Stimulated activated CD4-positive, alpha-beta T cell treated with anti-CD3 and anti-CD28 coated beads, Interleukin-12 subunit alpha, Interleukin-12 subunit beta, amount 100 ng/mL, for 24 hours (primary cell): ENCODE measurements around the gene ANKRD13B.

ENCODE experiments used
- DNase-seq, 2 experiments: peaks; one replicate each; pipeline ENCODE4 v3.0.0-alpha.2; 2020; ENCODE audit warnings: low read depth in 2 of 2

ANKRD13B gene

DNA sequence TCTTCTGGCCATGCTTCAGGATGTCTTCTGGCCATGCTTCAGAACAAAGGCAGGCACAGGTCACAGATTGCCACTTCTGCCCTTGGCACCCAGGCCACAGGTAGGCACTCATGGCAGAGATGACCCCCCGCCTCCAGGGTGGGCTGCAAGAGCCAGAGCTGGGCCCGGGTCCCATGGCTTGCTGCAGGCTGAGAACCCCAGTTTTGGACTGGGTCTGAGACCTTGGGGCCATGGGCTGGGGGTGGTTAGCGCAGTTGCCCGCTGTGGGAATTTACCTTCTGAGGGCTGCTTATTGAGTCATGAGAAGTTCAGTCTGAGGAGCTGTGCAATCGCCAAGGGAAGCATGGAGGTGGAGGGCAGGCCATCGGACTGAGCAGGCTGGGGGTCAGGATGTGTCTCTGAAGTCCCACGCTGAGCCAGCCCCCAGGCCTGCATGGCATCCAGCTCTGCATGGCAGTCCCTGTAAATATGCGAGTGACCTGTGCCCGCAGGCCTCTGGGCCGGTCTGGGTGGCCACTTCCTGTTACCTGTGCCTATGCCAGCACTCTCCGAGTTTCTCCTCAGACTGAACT lies 1.7 kb downstream of the ANKRD13B start:
- DNase-seq, result no peak

DNA sequence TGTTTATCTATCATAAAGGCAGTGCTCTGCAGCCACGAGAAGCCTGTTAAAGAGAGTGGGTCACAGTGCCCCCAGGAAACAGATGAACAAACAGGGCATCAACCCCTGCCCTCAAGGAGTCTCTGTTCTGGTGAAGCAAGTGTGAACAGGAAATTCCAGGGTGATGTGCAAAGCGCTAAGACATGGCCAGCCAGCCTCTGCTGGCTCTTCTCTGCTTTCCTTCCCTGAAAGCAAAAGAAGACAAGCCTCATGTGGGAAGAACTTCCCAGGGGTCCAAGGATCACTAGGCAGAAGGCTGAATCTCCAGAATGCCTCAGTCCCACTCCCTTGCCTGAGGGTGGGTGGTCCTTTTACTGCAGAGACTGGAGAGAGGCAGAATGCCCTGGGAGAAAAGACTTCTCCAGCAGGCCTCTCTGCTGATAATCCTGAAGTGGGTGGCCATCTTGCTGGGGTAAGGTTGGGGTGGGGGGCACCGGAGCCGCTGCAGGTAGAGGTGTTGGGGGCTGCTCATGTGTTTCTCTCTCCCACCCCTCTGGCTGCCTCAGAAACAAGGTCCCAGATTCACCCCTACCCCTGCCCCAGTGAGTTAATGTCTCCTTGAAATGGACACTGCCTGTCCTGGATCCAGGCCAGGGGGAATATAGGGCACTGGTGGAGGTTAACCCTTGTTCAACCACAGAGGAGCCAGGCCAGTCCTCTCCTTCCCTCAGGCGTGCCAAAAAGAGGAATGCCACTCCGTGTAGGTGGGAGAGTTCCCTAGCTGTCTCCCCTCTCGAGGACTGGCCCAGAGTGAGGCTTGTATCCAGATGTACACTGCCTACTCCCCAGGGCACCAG lies 2.4 kb downstream of the ANKRD13B start:
- DNase-seq, result no peak

DNA sequence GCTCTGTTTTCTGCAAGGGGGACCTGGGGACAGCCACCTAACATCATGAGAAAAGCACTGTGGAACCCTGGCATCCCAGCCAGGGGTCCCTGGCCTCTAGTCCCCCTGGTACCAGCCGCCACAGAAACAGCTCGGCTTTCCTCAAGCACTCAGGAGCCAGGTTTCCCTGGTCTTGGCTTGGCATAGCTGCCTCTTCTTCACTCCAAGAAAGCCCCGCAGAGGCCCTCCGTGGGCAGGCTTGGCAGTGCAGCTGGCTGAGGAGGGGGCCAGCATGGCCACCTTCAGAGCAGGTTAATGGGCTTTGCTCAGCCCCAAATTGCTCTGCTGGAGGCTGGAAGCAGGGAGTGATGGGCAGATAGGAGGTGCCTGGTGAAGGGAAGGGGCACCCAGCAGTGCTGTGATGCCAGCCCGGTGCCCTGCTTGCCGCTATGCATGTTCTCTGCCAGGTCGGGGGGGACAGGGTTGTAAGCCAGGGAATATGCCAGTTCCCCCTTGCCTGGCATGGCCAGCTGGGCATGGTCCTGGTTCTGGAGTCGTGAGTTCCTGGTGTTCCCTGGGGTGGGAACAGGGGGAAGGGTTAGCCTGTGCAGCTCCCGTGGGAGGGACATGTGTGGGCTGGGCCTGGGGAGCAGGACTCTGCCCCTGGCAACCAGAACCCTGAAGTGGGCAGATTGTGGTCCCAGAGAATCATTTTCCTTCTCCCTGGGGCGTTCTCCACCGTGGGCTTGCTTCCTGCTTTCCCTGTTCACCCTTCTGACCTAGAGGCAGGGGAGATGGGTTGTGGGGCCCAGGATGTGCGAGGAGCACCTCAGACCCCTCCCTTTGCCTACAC lies 3.2 kb downstream of the ANKRD13B start:
- no peak for DNase-seq

DNA sequence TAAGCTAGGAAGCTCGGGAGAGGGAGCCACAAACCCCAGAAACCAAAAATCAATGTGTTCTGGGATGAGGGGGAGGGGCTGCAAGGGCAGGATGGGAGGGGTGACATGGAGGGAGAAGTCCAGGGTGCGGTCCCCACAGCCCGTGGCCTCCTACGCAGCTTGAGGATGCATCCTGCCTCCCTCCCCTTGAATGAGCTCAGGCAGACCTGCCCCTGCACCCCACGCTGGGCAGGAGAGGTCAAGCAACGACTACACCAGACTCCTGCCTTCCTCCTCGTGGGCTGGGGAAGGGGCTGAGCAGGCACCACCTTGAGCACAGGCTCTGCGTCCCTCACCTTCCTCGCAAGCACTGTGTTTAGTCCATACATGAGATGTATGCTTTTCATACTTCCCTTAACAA lies 3.9 kb downstream of the ANKRD13B start:
- no peak for DNase-seq

DNA sequence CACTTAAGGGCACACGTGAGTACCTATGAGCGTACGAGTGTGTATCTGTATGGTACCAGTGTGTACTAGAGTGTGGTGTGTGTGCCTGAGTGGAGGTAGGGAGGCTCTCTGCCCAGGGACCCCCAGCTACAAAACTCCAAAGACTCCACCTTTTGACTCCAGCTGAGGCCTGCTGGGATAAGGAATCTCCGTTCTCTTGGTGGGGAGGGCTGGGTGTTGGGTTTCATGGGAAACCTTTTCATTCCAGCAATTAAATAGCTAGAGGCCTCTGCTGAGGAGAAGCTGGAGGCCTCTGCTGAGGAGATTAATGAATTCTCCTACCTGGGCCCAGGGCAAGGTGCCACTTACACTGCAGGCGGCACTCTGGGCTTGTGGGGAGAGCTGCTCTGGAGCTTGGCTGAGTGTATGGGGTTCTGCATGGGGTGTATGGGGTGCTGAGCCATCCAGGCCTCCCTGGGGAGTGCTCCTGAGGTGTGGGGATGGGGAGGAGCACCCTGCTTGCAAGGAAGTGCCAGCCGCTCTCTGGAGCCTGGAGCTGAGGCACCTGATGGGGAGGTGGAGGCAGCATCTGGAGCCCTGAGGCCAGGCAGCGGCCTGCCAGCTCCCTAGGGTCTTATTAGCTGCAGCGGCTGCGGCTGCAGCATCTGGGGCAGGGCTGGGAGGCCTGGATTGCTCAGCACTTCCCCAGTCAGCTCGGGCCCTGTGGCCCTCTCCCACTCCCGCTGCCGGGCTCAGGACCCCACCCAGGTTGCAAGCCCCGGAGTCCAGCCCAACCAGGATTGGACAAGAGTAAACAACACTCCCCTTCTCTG lies 4.6 kb downstream of the ANKRD13B start:
- no peak for DNase-seq

DNA sequence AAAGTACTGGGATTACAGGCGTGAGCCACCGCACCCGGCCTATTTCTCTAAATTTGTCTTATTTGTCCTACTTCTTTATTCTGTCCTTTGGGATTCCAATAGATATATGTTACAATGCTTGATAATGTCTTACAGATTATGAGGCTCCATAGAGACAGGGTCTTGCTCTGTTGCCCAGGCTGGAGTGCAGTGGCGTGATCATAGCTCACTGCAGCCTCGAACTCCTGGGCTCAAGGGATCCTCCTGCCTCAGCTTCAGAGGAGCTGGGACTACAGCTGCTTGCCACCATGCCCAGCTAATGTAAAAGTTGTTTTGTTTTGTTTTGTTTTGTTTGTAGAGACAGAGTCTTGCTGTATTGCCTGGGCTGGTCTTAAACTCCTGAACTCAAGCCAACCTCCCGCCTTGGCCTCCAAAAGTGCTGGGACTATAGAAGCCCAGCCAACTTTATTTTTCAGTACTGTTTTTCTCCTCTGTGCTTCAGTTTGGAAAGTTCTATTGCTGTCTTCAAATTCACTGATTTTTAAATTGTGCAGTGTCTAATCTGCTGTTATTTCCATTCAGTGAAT lies 10.3 kb downstream of the ANKRD13B start:
- DNase-seq, result no peak

DNA sequence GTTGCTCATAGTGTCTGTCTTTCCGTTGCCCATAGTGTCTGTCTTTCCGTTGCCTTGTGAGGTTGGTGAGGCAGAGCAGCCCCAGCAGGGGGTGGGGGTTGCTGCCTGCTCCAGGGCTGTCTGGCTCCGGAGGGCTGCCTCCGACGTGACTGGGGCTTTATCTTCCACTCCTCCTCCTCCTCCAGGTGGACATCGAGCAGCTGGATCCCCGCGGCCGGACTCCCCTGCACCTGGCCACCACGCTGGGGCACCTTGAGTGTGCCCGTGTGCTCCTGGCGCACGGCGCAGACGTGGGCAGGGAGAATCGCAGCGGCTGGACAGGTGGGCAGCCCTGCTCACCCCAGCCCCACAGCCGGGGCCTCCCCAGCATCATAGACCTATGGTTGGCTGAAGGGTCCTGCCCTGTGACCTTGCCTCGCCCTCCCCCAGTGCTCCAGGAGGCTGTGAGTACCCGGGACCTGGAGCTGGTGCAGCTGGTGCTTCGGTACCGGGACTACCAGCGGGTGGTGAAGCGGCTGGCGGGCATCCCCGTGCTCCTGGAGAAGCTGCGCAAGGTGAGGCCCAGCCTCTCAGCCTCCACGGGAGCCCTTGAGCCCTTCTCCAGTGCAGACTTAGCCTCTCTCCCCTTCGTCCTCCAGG lies 14.7 kb downstream of the ANKRD13B start:
- no peak for DNase-seq

DNA sequence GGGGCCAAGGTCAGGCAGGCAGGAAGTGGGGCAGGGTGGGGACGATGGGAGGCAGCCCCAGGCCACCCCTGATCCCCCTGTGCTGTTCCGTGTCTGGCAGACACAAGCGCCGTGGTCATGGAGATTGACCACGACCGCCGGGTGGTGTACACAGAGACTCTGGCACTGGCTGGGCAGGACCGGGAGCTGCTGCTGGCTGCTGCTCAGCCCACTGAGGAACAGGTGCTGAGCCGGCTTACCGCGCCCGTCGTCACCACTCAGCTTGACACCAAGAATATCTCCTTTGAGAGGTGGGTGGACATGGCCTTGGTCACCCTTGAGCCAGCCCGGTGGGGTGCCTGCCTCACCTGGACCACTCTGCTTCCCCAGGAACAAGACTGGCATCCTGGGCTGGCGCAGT lies 16.1 kb downstream of the ANKRD13B start:
- DNase-seq, result no peak

DNA sequence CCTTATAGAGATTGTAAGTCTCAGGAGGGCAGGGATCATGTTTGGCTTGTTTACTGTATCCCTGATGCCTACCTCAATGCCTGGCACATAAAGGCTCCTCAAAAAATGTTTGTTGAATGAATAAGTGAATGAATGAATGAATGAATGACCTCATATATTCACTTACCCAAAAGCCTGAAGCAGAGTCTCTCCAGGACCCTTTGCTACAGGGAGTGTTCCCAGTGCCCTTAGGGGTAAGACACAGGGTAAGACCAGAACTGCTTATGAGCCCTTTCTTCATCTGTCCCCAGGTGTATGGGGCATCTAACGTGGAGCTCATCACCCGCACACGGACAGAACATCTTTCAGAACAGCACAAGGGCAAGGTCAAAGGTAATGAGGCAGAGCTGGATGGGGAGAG lies 17.5 kb downstream of the ANKRD13B start:
- DNase-seq, result no peak

DNA sequence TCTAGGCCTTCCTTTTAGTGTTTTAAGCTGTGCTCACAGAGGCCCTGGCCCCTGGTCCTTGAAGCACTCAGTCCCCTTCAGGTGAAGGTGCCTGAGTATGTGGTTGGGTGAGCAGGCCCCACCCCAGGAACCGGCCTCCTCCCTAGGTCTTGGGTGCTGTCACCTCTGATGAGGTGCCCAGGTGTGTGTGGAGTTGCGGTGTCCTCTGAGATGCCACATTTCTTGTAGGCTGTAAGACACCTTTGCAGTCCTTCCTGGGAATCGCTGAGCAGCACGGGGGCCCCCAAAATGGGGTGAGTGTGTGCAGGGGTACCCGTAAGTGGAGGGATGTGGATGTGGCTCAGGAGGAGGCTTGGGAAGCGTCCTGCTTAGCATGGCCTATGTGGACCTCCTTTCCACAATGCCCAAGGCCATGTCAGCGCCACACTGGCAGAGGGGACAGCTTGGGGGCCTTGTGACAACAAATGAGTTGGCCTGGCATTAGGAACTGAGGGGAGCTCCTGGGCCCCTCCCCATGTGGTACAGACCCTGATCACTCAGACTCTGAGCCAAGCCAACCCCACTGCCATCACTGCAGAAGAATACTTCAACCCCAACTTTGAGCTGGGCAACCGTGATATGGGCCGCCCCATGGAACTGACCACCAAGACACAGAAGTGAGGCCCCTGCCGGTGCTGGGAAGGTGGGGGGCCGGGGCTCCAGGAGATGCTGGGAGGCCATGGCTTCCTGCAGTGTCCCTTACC lies 18.6 kb downstream of the ANKRD13B start:
- no peak for DNase-seq

DNA sequence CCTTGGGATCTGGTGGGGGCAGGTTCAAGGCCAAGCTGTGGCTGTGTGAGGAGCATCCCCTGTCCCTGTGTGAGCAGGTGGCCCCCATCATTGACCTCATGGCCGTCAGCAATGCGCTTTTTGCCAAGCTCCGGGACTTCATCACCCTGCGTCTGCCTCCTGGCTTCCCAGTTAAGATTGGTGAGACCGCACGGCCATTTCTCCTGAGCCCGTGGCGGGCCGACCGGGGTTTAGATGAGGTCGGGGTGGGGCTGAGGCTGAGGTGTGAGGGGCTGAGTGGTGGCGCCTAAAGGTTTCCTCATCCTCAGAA lies 19.1 kb downstream of the ANKRD13B start:
- DNase-seq, result no peak

DNA sequence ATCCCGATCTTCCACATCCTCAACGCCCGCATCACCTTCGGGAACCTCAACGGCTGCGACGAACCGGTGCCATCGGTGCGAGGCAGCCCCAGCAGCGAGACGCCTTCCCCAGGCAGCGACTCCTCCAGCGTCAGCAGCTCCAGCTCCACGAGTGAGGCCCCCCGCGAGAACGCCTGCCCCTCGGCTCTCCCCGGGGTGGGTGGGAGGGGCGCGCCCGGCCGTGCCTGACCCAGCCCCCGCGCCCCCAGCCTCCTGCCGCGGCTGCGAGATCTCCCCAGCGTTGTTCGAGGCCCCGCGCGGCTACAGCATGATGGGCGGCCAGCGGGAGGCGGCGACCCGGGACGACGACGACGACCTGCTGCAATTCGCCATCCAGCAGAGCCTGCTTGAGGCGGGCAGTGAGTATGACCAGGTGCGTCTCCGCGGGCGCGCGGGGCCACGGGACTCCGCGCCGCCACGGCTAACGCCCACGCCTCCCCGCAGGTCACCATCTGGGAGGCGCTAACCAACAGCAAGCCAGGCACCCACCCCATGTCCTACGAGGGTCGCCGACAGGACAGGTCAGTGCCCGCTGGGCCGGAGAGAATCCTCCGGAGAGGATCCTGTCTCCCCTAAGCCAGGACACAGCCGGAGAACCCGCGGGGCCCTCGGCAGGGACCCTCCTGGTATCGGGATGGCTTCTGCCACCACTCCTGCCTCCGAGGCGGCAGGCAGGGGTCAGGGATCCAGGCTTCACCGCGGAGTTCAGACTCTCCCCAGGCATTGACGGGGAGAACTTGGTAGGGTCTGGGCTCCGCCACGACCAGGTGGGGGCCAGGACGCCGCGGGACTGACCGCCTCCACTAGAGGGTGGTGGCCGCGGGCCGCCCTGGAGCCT lies 19.7 kb downstream of the ANKRD13B start:
- DNase-seq, result no peak

DNA sequence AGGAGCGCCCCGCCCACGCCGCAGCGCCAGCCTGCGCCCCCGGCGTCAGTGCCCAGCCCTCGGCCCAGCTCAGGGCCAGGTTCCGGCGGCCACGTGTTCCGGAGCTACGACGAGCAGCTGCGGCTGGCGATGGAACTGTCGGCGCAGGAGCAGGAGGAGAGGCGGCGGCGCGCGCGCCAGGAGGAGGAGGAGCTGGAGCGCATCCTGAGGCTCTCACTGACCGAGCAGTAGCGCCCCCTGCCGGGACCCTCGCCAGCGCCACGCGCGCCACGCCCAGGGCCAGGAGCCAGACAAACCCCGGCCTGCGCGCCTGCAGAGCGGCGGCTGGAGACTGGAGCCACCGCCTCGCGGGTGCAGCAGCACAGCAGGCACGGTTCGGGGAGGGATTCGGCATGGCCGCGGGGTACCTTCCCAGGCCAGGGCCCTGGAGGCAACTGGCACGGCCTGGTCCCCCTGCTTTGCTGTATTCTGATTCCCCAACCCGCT lies 20.5 kb downstream of the ANKRD13B start:
- DNase-seq, result peak; percentile 86 to 97

DNA sequence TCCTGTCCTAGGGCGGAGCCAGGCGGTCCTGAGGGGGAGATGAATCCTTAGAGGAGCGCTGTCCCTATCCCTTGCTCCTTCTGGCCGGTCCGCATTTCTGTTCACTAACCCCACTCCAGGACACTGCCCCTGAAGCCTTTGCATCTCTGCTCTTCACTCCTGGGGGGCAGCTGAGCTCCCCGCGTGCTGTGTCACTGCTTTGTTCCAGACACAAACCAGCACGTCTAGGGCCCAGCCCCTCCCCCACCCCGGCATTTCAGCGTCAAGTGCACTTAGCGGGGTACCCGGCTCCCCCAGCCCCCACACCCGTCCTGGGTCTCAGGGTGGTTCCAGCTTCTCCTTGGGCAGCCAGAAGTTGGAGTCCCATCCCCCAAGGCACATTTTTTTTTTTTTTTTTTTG lies 20.9 kb downstream of the ANKRD13B start:
- no peak for DNase-seq

DNA sequence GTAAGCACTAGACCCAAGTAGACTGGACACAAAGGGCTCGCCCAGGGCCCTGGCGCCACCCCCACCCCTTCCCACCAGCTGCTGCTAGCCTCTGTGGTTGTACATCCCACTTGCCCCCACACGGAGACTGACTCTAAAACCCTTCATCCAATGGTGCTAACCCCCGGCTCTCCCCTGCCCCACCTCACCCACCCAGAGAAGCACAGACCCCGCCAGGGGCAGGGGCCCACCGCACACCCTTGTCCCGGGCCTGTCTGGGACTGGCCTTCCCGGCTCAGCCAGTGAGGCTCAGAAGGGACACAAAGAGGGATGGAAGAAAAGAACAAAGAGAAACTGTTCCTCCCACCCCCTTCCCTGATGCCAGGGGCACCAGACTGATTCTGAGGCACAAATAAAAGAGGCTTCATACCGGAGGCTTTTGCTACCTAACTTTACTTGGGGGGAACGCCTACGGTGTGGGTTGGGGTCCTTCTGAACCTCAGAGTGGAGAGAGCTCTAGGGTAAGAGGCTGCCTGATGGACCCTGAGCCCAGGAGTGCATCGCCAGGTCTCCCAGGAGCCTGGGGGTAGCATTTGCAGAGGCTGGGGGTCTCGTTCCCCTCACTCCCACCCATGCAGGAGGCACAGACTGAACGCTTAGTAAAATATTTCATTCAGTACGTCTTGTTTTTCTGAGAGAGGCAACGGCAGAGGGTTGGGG lies 21.6 kb downstream of the ANKRD13B start:
- no peak for DNase-seq

DNA sequence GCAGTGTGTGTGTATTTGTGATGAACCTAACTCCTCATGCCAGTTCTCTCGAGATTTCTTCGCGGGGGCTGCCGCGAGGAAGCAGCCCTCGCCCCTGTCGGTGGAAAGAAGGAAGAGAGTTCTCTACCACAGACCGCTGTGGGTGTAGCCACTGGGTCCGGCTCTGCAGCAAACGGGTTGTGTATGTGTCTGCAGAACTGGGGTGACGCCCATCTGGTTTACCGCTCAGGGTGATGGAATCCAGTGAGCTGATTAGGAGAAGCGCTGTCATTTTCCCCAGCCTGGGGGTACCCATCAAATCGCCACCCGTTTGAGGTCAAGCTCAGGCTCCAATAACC lies 22.1 kb downstream of the ANKRD13B start:
- DNase-seq, result no peak

DNA sequence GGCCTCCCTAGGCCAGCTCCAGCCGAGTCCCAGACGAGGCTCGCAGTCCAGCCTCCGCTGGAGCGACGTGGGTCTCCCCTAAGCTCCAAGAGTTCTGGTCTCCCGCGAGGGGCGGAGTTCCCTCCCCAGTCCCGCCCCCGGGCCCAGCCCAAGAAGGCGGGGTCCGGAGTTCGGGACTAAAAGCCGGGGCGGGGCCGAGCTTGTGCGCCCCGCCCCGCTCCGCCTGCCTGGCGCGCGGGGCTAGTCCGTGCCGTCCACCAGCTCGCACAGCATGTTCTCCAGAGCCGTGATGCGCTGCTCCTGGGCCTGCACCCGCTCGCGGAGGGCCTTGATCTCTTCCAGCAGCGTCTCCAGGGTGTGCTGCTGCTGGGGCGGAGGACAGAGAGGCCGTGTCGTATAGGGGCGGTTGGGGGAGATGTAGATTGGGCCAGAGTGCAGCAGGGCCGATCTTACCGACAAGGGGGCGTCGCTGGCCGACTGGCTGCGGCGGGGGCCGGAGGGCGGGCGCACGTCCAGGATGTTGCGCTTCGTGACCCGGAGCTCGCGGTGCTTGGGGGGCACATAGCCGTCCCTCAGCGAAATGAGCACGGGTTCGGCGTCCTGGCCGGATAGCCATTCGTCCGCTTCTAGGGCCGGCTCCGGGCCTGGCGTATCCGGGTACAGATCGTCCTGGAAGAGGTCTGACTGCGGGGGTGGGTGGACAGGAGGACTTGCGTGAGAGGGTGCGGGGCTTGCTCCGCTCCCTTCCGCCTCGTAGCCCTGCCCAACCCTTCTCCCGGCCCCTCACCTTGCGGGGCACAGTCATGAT lies 22.8 kb downstream of the ANKRD13B start:
- peak; percentile 59 to 78 for DNase-seq
